HEK293T (cell line): ENCODE measurements around the gene ATP6V0E2.

Experiments
- CTBP1 ChIP-seq: fragments of 450-650 bp; IDR thresholded peaks from 2 replicates; pipeline ENCODE4 v1.6.1; 2016; ENCODE audit warnings: borderline replicate concordance
- FOXA1 ChIP-seq: fragments of 450-650 bp; IDR thresholded peaks from 2 replicates; pipeline ENCODE4 v1.6.1; 2016; ENCODE audit warnings: mild to moderate bottlenecking
- SP1 ChIP-seq: fragments of 450-650 bp; IDR thresholded peaks from 2 replicates; pipeline ENCODE4 v1.6.1; 2017
- SUZ12 ChIP-seq: fragments of 450-650 bp; IDR thresholded peaks from 2 replicates; pipeline ENCODE4 v1.6.1; 2016; ENCODE audit warnings: mild to moderate bottlenecking
- TARDBP ChIP-seq: fragments of 450-650 bp; IDR thresholded peaks from 2 replicates; pipeline ENCODE4 v1.6.1; 2016
- TF ChIP-seq, protein P1 (sequence below): fragments of 450-650 bp; IDR thresholded peaks from 2 replicates; pipeline ENCODE4 v1.6.1; 2016

GRCh38 chr7:149844445-149844844 lies 29.3 kb upstream of the ATP6V0E2 start:
- TF ChIP-seq FOXA1 (no peak), SUZ12 (no peak), SP1 (no peak), CTBP1 (no peak), TARDBP (no peak)
- TF ChIP-seq, protein P1, sequence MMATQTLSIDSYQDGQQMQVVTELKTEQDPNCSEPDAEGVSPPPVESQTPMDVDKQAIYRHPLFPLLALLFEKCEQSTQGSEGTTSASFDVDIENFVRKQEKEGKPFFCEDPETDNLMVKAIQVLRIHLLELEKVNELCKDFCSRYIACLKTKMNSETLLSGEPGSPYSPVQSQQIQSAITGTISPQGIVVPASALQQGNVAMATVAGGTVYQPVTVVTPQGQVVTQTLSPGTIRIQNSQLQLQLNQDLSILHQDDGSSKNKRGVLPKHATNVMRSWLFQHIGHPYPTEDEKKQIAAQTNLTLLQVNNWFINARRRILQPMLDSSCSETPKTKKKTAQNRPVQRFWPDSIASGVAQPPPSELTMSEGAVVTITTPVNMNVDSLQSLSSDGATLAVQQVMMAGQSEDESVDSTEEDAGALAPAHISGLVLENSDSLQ, result no peak
